NCI-H345 treated with DMSO at 0.1 percent for 48 hours (cell line): Measurements from ENCODE around the gene L3HYPDH.
"Not testable (repeated sequence)": the region's sequence is repeated elsewhere in the genome, so short reads cannot be mapped to it uniquely, and the experiment has no call there.

Experiments used
- DNase-seq: peaks from one replicate; lab custom pipeline; 2025; ENCODE audit not compliant: unreplicated experiment; lab: John Stamatoyannopoulos, UW

L3HYPDH gene

GRCh38 chr14:59480166-59480565, 4.0 kb downstream of the L3HYPDH start:
- no peak for DNase-seq

GRCh38 chr14:59478540-59478939, 5.7 kb downstream of the L3HYPDH start:
- DNase-seq = no peak

GRCh38 chr14:59475709-59476108, 8.5 kb downstream of the L3HYPDH start:
- DNase-seq = no peak

GRCh38 chr14:59474172-59474571, 10.0 kb downstream of the L3HYPDH start:
- no peak for DNase-seq

GRCh38 chr14:59465316-59466135, 18.7 kb downstream of the L3HYPDH start, which contains the start of gene GPR135:
GPR135 (minus strand) TSS chr14:59465380; CDS start chr14:59465226, 154 bp downstream.
- DNase-seq = no peak

- DNase-seq = peak; percentile 38
Measured at GRCh38 chr14:59464486-59465315, 19.5 kb downstream of the L3HYPDH start.

GRCh38 chr14:59463787-59464485, 20.3 kb downstream of the L3HYPDH start:
- no peak for DNase-seq

- DNase-seq = no peak
Measured at GRCh38 chr14:59461891-59462290, 22.3 kb downstream of the L3HYPDH start.

- DNase-seq = no peak
Measured at GRCh38 chr14:59460378-59460777, 23.8 kb downstream of the L3HYPDH start.

GRCh38 chr14:59458486-59458885, 25.7 kb downstream of the L3HYPDH start:
- DNase-seq = no peak

- no peak for DNase-seq
Measured at GRCh38 chr14:59455411-59455810, 28.8 kb downstream of the L3HYPDH start.

GRCh38 chr14:59454139-59454538, 30.1 kb downstream of the L3HYPDH start:
- DNase-seq = no peak

- DNase-seq = no peak
Measured at GRCh38 chr14:59451849-59452248, 32.4 kb downstream of the L3HYPDH start.

GRCh38 chr14:59450716-59451115, 33.5 kb downstream of the L3HYPDH start:
- DNase-seq = no peak

- DNase-seq = not testable (repeated sequence)
Measured at GRCh38 chr14:59448673-59449072, 35.5 kb downstream of the L3HYPDH start.

- no peak for DNase-seq
Measured at GRCh38 chr14:59439256-59439965, 44.8 kb downstream of the L3HYPDH start.

GRCh38 chr14:59438195-59438647, 46.0 kb downstream of the L3HYPDH start:
- DNase-seq = no peak

- no peak for DNase-seq
Measured at GRCh38 chr14:59435987-59436386, 48.2 kb downstream of the L3HYPDH start.

- DNase-seq = no peak
Measured at GRCh38 chr14:59435101-59435500, 49.1 kb downstream of the L3HYPDH start.

GRCh38 chr14:59429790-59430189, 54.4 kb downstream of the L3HYPDH start:
- no peak for DNase-seq

GRCh38 chr14:59428581-59429012, 55.6 kb downstream of the L3HYPDH start:
- DNase-seq = no peak
